Measurements from ENCODE around the gene CDH23. TPM values are rescaled to one million over a fixed set of nuclear protein-coding genes. Genes with fewer than 3 reads are reported as not detected.

CDH23 gene
- total RNA-seq, 1 experiment from 2014 or later = 2.9 TPM

DNA sequence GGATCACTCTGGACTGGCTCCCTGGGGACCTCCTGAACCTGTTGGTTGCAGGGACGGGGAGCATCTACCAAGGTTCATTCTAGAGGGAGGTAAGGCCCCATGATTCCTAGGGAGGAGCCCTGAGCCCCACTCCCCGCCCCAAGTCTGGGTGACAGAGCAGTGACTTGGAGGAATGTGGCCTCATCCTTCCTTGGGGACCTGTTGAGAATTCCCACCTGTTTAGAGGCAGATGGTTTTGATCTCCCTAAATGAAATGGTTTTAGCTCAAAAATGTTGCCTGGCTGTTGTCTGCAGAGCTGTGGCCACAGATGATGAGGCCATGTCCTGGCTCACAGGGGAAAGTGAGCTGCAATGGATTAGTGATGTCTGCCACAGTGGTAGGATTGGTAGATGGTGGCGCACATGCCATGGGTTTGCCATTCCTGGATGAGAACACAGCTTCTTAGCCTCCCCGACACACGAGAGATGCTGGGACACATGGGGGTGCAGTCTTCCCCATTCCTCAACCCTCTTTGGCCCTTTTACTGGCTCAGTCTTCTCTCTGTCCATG, 310.6 kb downstream of the CDH23 start:
- no peaks in the 10 kb centered on the region for H3K4me1 Mint-ChIP-seq
- no peaks in the 10 kb centered on the region for H3K9me3 Mint-ChIP-seq
- TF ChIP-seq ARID4B (CRISPR knock-in tag; IDR thresholded peaks at IDR 0.05; ENCODE audit: borderline replicate concordance) (no peak), SMAD4 (CRISPR knock-in tag; IDR thresholded peaks at IDR 0.05) (no peak), TEAD1 (CRISPR knock-in tag; IDR thresholded peaks at IDR 0.05) (no peak), CREB1 (CRISPR knock-in tag; IDR thresholded peaks at IDR 0.05) (no peak), TCF7 (CRISPR knock-in tag; IDR thresholded peaks at IDR 0.05; ENCODE audit: low read depth) (no peak), MXD4 (CRISPR knock-in tag; IDR thresholded peaks at IDR 0.05; ENCODE audit: borderline replicate concordance) (no peak), PRDM15 (CRISPR knock-in tag; IDR thresholded peaks at IDR 0.05) (no peak), ZNF281 (CRISPR knock-in tag; IDR thresholded peaks at IDR 0.05) (no peak), ZNF138 (CRISPR knock-in tag; conservative IDR thresholded peaks at IDR 0.05) (no peak), JUN (CRISPR knock-in tag; IDR thresholded peaks at IDR 0.05) (no peak)
- TF ChIP-seq, protein P1, sequence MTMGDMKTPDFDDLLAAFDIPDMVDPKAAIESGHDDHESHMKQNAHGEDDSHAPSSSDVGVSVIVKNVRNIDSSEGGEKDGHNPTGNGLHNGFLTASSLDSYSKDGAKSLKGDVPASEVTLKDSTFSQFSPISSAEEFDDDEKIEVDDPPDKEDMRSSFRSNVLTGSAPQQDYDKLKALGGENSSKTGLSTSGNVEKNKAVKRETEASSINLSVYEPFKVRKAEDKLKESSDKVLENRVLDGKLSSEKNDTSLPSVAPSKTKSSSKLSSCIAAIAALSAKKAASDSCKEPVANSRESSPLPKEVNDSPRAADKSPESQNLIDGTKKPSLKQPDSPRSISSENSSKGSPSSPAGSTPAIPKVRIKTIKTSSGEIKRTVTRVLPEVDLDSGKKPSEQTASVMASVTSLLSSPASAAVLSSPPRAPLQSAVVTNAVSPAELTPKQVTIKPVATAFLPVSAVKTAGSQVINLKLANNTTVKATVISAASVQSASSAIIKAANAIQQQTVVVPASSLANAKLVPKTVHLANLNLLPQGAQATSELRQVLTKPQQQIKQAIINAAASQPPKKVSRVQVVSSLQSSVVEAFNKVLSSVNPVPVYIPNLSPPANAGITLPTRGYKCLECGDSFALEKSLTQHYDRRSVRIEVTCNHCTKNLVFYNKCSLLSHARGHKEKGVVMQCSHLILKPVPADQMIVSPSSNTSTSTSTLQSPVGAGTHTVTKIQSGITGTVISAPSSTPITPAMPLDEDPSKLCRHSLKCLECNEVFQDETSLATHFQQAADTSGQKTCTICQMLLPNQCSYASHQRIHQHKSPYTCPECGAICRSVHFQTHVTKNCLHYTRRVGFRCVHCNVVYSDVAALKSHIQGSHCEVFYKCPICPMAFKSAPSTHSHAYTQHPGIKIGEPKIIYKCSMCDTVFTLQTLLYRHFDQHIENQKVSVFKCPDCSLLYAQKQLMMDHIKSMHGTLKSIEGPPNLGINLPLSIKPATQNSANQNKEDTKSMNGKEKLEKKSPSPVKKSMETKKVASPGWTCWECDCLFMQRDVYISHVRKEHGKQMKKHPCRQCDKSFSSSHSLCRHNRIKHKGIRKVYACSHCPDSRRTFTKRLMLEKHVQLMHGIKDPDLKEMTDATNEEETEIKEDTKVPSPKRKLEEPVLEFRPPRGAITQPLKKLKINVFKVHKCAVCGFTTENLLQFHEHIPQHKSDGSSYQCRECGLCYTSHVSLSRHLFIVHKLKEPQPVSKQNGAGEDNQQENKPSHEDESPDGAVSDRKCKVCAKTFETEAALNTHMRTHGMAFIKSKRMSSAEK (CRISPR knock-in tag; IDR thresholded peaks at IDR 0.05; ENCODE audit: borderline replicate concordance) = no peak
- no peak overlapping the region for H3K4me3 Mint-ChIP-seq
- ChIA-PET CTCF (interaction anchor here (0.8 to 5.9 kb wide), 46 partner anchors 12 to 398 kb away, joined by 3 to 158 read pairs (median 6); partner anchors contain the start of genes C10orf105, CDH23, SLC29A3 and VSIR), POLR2A (no interaction called here)
- ATAC-seq (no peak), DNase-seq (ENCODE audit: low spot score) (no peak)
- H3K36me3 Mint-ChIP-seq = no peaks in the 10 kb centered on the region
- H3K27me3 Mint-ChIP-seq (ENCODE audit: low read depth) = no peaks in the 10 kb centered on the region; the same call in 1 of the 2 replicates
- H3K27ac Mint-ChIP-seq = no peak overlapping the region

Data from WTC11 (cell line).